HT-29 (cell line): ENCODE data around the gene MSANTD2. TPM values are rescaled to one million over a fixed set of nuclear protein-coding genes. Genes with fewer than 3 reads are reported as not detected.

Source experiments
- DNase-seq: peaks from one replicate; pipeline ENCODE4 v3.0.0-alpha.2; 2015; ENCODE audit warnings: low spot score
- total RNA-seq: library from RNA; depleted of rRNA; stranded (reverse); fragments of >200 nt; shearing (Covaris generic); gene quantifications from 2 replicates; pipeline ENCODE4 v1.2.3, GENCODE V29; 2014

MSANTD2 gene
- total RNA-seq, 1 experiment from 2014 or later = 27.5 TPM

DNA sequence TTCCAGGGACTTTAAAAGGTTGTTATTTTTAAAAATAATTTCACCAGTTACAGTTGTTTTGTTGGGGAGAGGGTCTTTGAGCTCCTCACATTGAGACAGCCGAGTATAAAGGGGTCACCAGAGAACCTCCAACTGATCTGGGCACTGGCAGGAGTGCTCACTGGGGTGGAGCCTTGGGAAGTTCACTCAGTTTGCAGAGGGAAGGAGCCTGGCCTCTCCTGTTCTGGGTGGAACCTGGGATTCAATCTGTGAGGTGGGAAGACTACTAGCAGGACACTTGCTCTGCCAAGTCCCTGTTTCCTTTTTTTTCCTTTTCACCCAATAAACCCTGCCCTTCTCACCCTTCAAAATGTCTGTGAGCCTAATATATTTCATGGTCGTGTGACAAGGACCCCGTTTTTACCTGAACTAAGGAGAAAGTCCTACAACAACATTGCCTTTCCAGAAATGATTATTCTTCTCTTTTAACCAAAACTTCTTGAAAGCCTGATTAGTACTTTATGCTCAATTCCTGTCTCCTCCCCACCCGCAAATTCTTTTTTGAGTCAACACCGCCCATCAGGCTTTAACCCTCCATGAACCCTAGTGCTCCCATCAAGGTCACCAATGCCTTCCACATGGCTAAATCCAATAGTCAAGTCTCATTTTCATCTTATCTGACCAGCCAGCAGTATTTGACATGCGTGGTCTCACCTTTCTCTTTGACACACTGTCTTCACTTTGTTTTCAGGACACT, 22.0 kb upstream of the MSANTD2 start:
- DNase-seq = no peak

DNA sequence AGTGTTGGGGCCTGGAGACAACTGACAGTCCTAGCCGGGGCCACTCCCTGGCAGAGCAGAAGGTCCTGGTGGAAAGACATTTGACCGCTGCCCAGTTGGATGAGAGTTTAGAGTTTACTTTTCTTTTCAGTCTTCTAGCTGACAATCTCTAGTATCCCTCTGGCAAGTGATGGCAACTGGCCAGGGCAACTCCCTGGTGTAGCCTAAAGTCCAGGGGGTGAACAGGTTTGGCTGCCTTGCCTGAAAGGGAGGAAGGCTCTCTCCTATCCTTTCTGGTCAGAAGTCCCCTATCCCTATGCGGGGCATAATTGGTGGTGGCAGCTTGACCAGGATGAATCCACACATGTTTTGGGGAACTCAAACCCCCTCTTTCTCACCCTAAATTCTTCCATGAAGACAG, 16.8 kb upstream of the MSANTD2 start:
- DNase-seq = no peak

DNA sequence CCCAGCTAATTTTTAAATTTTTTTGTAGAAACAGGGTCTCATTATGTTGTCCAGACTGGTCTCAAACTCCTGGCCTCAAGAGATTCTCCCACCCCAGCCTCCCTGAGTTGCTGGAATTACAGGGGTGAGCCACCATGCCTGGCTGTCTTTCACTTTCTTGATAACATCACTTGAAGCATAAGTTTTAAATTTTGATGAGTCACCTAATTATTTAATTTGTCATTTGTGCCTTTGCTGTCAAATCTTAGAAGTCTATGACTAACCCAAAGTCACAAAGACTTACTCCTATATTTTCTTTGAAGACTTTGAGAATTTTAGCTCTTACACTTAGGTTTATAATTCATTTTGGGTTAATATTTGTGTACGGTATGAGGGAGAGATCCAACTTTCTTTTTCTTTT, 14.5 kb upstream of the MSANTD2 start:
- no peak for DNase-seq

DNA sequence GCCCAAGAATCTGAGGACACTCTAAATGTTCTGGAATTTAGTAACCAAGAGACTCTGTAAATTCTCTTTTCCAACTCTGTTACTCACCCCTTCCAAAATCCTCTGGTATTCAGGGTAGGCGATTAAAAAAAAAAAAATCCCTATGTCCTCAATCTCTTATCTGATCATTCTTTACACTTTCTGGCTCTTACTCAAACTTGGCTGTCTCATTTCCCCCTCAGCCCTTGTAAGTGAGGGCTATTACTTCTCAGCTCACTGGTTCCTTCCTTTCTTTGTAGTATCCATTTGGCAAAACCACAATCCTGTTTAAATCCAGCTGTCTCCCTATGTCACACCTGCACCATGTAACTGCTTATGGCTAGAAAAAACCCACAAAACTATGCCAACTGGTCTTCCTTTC, 12.7 kb upstream of the MSANTD2 start:
- DNase-seq = no peak

DNA sequence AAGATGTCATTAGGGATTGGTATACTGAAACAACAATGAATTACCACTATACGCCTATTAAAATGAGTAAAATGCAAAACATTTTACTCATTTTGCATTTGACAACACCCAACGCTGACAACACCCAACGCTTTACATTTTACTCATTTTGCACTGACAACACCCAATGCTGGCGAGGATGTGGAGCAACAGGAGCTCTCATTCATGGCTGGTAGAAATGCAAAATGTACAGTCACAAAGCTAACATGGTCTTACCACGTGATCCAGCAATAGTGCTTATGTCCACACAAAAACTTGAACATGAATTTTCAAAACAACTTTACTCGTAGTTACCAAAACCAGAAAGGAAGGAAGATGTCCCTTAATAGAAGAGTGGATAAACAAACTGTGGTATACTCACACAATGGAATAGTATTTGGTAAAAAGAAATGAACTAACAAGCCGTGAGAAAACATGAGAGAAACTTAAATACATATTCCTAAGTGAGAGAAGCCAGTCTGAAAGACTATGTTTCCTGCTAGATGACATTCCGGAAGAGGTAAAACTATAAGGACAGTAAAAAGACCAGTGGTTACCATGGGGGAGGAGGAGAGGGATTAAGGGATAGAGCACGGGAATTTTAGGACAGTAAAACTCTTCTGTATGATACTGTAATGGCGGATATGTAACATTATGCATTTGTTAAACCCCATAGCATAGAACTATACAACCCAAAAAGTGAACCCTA, 11.4 kb upstream of the MSANTD2 start:
- DNase-seq = no peak

DNA sequence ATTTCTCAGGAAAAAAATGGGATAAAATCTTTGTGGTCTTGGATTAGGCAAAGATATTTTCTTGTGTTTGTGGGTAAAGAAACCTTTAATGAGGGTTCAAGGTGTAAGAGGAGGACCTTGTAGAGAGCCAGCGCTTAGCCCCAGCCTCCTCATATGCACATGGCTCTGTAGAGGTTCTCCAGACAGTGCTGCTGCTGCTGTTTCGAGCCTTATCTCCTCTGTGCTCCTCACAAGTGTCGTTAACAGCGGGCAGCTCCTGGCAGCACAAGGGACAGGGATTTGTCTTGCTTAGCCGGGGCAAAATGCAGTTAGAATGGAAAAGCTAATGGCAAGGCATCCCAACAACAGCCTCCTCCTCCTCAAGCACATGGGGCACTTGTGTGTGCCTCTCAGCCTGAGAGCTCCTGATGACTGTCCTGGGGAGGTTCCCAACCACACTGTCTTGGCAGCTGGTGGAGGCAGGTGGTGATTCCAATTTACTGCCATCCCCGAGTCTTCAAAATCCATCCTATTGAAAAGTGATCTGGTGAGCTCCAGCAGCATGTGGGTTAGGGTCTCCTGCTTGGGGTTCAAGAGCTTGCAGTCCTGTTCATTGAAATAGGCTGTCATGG, 7.6 kb upstream of the MSANTD2 start:
- DNase-seq = no peak

DNA sequence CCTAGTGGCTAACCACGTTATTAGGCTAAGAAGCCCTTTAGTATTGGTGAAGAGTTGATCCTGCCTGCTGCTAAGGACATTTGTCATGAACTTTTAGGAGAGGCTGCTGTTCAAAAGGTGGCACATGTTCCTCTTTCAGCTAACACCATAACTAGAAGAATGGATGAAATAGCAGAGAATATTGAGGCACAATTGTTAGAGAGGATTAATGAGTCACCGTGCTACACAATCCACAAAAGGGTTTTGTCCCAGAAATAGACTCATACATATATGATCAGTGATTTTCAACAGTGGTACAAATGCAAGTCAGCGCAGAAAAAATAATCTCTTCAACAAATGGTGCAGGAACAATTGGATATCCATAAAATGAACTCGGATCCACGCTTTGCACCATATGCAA, 7.0 kb upstream of the MSANTD2 start:
- no peak for DNase-seq

DNA sequence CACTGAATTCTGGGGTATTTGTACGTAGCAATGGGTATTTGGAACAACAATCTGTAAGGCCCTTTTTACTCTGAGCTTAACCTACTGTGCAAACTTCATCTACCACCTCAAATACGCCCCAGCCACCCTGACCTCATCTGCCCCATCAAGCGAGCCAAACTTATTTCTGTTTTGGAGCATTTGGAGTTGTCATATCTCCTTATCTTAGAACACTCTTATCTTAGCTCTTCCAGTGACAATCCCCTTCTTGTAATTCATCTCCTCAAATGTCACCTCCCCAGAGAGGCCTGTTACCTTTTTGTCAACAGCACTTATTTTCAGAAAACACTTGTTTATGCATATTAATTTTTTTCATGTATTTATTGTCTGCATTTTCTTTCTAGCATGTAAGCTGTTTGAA, 4.7 kb upstream of the MSANTD2 start:
- no peak for DNase-seq

DNA sequence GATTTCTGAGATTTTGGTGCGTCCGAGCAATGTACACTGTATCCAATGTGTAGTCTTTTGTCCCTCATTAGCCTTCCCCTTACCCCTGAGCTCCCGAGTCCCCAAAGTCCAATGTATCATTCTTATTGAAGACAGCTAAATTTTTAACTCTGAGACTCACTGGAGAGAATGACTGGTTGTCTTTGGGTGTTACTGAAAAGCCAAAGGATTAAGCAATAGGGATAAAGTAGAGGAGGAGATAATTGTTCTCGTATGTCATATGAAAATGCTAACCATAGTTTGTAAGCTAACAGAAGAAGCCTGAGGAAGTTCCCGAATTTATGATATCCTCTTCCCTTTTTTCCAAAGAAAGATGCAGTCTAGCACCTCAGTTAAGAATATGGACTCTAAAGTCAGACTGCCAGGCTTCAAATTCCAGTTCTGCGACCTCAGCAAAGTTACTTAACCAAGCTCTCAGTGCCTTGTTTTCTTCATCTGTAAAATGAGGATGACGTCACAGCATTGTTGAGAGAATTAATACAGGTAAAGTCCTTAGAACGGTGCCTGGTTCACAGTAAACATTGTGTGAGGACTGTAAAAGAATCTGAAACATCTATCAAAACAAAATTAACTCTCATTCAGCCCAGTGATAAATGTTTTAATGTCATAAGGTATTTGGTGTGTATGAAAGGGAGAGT, 1.6 kb upstream of the MSANTD2 start:
- no peak for DNase-seq

DNA sequence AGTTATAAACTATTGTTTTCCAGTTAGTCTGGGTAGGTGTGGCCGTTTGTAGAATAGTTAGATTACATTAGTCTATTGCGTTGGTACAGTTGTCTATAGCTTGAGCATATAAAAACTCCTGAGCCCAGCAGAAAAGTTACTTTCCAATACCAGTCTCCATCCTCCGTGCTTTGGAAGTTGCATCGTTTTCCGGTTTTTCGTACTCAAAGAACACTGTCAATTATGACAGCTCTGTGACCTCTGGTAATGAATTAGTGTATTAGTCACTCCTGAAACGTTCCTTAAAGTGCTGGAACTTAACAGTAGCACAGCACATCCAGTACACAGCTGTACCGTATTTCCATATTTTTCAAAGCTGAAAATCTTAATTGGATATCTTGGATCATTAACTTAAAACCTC, 808 bp upstream of the MSANTD2 start:
- no peak for DNase-seq

DNA sequence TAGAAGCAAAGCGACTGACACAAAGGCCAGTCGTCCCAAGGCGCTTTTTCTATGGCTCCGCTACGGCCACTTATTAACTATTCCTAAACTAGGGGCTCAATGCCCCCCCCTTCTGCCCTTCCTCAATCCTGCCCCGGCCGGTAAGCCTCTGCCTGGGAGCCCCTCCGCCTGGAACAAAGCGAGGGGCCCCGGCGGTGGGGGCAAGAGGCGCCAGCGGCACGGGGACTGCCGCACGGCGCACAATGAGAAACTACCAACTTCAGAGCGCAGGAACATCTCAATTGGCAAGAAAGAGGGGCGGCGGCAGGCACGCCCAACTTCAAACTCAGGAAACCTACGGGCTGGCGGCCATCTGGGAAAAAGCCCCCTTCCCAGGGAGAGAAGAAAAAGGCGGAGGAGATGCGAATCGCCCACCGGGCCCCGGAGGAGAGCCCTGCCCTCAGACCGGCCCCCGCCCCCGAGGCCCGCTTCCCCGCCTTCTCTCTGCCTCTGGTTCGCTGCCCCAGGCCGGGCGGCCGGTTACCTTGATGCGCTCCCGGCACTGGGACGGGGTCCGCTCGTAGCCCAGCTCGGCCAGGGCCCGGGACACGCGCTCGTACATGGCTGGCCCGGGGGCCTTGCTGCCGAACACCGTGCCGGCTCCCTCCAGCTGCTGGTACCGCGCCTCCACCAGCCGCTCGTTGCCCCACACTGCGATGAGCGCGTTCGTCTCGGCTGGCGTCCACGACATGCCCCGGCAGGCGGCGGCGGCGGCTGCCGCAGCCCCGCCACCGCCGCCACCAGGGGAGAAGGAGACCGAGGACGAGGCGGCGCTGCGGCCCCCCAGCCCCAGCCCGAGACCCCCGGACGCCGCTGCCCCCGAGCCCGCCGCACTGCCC, 619 bp downstream of the MSANTD2 start:
- DNase-seq = peak; percentile 43

DNA sequence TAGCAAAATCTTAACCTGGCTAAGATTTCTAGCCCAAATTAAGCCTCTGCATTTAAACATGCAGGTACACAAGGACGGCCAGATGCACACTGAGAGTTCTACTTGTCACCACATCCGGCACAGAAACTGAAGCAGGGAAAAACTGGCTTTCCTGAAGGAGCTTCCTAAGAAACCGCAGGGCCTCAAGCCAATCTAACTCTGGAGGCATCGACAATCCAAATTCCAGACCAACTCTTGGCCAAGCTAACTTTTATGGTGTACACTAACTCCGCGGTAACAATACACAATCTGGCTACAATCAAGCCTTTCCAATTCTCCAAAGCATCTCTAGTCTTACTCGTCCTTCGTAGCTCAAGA, 1.2 kb downstream of the MSANTD2 start:
- peak; percentile 71 for DNase-seq

DNA sequence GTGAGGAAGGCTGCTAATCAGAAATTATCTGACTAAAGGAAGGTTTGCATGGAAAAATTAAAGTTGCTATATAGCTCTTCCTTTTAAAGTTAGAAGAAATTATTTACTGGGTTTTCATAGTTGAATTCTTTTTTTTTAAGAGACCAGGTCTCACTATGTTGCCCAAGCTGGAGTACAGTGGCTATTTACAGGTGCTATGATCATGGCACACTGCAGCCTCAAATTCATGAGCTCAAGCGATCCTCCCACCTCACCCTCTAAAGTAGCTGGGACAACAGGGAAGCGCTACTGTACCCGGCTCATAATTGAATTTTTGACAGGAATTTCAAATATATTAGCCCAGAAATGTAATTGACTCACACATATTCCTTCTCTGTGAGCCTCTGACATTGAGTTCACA, 3.9 kb downstream of the MSANTD2 start:
- no peak for DNase-seq

DNA sequence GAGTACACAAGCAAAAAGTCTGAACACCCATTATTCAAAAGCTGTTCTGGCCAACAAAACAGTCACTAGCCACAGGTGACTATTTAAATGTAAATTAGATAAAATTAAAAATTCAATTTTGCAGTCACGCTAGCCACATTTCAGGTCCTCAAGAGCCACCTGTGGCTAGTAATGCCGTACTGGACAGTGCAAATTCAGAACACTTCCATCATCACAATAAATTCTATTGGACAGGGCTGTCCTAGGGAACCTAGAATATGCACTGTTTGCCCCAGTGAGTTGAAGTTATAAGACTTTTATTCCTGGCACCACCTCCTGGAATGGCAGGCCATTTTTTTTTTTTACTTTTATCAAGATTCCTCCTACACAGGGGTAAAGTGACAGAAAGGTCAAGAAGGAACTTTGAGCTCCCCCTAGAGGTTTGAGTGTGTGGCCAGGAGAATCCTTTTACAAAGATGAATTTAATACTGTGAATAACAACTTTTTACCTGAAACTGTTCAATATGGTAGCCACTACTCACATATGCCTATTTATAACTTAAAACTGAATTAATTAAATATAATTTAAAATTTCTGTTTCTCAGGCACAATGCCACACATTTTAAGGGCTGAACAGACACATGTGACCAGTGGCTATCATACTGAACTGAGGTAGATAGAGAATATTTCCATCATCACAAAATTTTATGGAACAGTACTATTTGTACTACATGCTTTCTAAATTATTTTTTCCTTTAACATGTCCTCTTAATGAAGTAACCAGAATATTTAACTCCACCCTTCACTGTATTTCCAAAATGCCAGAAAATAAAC, 6.5 kb downstream of the MSANTD2 start:
- peak; percentile 87 for DNase-seq

DNA sequence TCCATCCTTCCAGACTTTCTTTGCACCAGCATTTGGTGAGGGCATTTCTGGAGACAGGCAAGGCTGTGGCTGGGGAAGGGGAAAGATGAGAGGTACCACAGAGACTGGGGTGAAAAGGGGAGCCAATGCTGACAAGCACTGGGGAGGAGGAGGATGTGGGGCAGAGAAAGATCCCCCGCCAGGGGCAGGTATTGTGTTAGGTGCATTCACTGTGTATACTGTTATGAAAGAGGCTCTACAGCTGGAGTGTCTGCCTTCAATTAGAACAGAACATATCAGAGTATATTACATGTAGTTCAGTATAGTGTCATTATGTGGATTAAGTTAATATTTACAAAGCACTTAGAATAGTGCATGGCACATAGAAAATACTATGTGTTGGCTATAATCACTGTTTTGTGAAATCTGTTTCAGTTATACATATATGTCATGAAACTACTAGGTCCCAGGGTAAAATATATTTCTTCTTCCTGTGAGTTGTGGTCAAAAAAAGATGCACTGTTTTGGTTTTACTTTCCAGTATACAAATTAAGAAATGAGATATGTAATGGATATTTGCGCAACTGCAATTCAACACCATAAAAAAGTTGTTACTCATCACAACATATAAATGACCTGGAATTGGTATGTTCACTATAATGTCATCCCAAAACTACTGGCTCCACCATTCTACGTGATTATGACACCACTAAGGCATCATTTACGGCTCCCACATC, 8.4 kb downstream of the MSANTD2 start:
- DNase-seq = no peak

DNA sequence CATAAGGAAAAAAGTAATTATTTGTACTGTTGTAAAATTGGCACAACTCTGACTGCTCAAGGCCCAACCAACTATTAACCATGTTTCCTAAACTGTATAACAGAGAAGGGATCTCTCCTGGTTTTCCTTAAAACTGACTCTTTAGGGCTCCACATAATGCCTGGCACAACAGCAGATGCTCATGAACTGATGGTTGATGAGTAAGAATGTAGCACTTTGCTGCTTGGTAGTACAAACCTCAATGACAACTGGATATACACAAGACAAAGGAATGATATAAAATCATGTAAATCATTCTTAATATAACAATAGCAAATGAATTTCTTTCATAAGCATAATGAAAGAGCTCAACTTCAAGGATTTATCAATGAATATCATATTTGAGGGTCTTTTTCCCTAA, 11.7 kb downstream of the MSANTD2 start:
- DNase-seq = no peak

DNA sequence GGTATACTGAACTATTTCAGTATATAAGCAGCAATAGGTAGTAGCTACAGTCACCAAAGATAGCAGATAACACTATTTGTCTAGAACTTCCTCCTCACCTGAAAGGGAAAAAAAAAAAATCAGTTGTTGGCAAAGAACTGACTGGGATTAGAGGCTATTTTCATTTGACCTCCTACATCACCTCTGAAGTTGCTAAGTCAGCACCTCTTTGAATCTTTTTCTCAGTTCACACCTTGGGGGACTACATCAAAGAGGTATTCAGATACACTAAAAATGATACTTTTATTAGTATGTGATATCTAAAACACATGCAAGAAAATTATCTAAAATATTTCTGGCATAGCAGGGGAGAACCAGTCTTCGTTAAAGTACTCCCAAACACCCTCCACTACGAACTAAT, 16.2 kb downstream of the MSANTD2 start:
- no peak for DNase-seq

DNA sequence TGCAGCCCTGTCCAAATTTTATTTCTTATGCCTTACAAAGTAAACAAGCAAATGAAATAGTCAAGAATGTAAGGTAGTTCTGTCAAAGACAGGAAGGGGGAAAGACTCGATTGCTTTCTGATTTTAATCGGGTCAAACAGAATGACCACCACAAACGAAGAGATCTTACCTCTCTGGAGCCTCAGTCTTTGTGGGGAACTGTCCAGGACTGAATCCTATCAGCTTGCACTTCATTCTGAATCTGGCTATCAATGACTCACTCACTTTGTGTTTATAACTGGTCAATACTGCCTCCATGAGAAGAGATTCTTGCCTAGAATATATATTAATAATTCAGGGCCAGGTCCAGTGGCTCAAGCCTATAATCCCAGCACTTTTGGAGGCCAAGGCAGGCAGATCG, 17.2 kb downstream of the MSANTD2 start:
- DNase-seq = no peak

DNA sequence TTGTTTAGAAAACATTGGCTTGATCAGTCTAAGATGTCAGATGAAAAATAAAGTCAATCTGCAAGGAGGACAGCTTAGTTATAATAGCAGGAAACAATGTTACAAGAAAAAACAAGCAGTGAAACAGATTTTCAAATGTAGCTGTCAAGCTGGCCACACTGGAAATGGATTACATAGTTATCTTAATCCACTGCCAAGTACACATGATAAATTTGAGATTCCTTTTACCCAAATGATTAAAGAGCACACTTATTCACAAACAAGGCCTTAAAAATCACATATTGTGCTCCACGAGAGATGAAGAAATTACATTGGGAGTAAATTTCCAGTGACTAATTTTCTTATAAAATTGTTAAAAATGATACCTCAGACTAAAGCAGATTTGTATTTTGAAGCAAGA, 20.6 kb downstream of the MSANTD2 start:
- no peak for DNase-seq

DNA sequence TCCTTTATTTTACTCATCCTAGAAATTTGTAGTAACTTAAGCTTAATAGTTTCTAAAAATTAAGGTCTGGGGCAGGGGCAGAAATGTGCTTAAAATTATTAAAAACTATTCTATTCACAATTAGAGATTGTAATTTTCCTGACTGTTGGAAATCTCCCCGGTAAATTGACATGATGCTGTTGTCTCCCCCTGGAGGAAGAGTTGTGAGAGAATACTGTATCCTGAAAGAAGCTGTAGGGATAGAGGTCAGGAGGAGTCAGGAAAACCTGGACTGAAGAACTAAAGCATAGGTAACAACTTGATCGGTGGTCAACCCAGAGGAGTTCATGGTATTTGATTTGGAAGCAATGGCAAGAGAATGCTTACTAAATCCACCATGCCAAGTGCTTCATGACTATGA, 21.9 kb downstream of the MSANTD2 start:
- DNase-seq = peak; percentile 58
